Right lobe of liver (tissue), 4 donors: ENCODE data around the gene CLSTN3.

Experiments
- CTCF ChIP-seq, 4 donors: fragments of 200-600 bp in 3 of 4; fragments of 450-650 bp in 1 of 4; IDR thresholded peaks; one replicate each; pipeline versions ENCODE4 v1.5.1 to v1.8.0; 2016 to 2022; ENCODE audit warnings: antibody characterized with exemption in 4 of 4, mild to moderate bottlenecking in 2 of 4
- POLR2A ChIP-seq: fragments of 450-650 bp; IDR thresholded peaks from one replicate; pipeline ENCODE4 v1.6.1; 2017; ENCODE audit warnings: antibody characterized with exemption, mild to moderate bottlenecking
- donor health status: DM: no; HTN: no; CAD: no.
- donor health status: DM: no; HTN: no; CAD: no.
- donor health status: DM: no; HTN: yes; CAD: no.

- no peak for TF ChIP-seq CTCF (IDR thresholded peaks at IDR 0.05)
- TF ChIP-seq POLR2A, result no peak
Measured at GRCh38 chr12:7154901-7155470, 24.8 kb downstream of the CLSTN3 start.
